Measurements from ENCODE around the gene TAMALIN.

GRCh38 chr12:51972422-51972812 is 34.3 kb upstream of the TAMALIN start:
- TF ChIP-seq CTCF (conservative IDR thresholded peaks at IDR 0.05; ENCODE audit: low read depth, low read length) = no peak
- no peak for TF ChIP-seq EZH2 (IDR thresholded peaks at IDR 0.05; ENCODE audit: low read length, unreplicated experiment)
- TF ChIP-seq EZH2phosphoT487 (IDR thresholded peaks at IDR 0.05; ENCODE audit: borderline replicate concordance, low read length) = no peak
